ENCODE measurements around the gene SPHK2.

DNA sequence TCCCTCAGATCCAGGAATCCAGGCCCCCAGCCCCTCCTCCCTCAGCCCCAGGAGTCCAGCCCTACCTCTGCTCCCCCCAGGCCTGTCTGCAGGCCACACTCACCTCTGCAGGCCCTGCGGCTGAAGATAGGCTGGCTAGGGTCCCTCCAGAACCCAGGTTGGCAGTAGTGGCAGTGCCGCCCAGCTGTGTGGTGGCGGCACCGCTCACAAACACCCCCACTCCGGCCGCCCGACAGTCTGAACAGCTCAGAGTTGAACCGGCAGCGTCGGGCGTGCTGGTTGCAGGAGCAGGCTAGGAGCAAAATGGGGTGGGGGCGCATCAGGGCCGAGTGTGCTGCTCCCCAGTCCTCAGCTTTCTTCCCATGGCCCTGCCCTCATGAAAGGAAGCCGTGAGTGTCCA is 45.2 kb downstream of the SPHK2 start:
- TF ChIP-seq, protein P1, sequence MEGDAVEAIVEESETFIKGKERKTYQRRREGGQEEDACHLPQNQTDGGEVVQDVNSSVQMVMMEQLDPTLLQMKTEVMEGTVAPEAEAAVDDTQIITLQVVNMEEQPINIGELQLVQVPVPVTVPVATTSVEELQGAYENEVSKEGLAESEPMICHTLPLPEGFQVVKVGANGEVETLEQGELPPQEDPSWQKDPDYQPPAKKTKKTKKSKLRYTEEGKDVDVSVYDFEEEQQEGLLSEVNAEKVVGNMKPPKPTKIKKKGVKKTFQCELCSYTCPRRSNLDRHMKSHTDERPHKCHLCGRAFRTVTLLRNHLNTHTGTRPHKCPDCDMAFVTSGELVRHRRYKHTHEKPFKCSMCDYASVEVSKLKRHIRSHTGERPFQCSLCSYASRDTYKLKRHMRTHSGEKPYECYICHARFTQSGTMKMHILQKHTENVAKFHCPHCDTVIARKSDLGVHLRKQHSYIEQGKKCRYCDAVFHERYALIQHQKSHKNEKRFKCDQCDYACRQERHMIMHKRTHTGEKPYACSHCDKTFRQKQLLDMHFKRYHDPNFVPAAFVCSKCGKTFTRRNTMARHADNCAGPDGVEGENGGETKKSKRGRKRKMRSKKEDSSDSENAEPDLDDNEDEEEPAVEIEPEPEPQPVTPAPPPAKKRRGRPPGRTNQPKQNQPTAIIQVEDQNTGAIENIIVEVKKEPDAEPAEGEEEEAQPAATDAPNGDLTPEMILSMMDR (IDR thresholded peaks at IDR 0.05; ENCODE audit: low read depth, low read length), result no peak
- no peak for TF ChIP-seq EZH2phosphoT487 (IDR thresholded peaks at IDR 0.05; ENCODE audit: low read depth)
